Measurements from ENCODE around the gene RBFOX1.

GRCh38 chr16:7513429-7513828, 180.8 kb downstream of the RBFOX1 start:
- no peak for TF ChIP-seq EZH2 (IDR thresholded peaks at IDR 0.05; ENCODE audit: insufficient read depth, low read length)
- TF ChIP-seq, protein P1, sequence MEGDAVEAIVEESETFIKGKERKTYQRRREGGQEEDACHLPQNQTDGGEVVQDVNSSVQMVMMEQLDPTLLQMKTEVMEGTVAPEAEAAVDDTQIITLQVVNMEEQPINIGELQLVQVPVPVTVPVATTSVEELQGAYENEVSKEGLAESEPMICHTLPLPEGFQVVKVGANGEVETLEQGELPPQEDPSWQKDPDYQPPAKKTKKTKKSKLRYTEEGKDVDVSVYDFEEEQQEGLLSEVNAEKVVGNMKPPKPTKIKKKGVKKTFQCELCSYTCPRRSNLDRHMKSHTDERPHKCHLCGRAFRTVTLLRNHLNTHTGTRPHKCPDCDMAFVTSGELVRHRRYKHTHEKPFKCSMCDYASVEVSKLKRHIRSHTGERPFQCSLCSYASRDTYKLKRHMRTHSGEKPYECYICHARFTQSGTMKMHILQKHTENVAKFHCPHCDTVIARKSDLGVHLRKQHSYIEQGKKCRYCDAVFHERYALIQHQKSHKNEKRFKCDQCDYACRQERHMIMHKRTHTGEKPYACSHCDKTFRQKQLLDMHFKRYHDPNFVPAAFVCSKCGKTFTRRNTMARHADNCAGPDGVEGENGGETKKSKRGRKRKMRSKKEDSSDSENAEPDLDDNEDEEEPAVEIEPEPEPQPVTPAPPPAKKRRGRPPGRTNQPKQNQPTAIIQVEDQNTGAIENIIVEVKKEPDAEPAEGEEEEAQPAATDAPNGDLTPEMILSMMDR (IDR thresholded peaks at IDR 0.05; ENCODE audit: insufficient read depth, low read depth, low read length): no peak
